NCI-H774 (cell line): ENCODE measurements around the gene MBNL1.
"Not testable (repeated sequence)": the region's sequence is repeated elsewhere in the genome, so short reads cannot be mapped to it uniquely, and the experiment has no call there.

Experiments used
- DNase-seq: peaks from one replicate; lab custom pipeline; 2025; lab: John Stamatoyannopoulos, UW

The MBNL1 gene

GRCh38 chr3:152319831-152320617 lies 51.3 kb downstream of the MBNL1 start:
- no peak for DNase-seq

GRCh38 chr3:152321200-152321954 lies 52.6 kb downstream of the MBNL1 start:
- no peak for DNase-seq

- DNase-seq, result no peak
These were observed 53.2 kb downstream of the MBNL1 start for GRCh38 chr3:152321955-152322377.

GRCh38 chr3:152322756-152323155 lies 54.0 kb downstream of the MBNL1 start:
- DNase-seq, result no peak

- no peak for DNase-seq
These were observed 55.1 kb downstream of the MBNL1 start for GRCh38 chr3:152323834-152324233.

- no peak for DNase-seq
These were observed 56.4 kb downstream of the MBNL1 start for GRCh38 chr3:152325136-152325535.

- DNase-seq, result no peak
These were observed 58.5 kb downstream of the MBNL1 start for GRCh38 chr3:152327203-152327602.

GRCh38 chr3:152328841-152329240 lies 60.1 kb downstream of the MBNL1 start:
- no peak for DNase-seq

- DNase-seq, result no peak
These were observed 61.8 kb downstream of the MBNL1 start for GRCh38 chr3:152330559-152330958.

GRCh38 chr3:152331018-152331541 lies 62.4 kb downstream of the MBNL1 start:
- no peak for DNase-seq

GRCh38 chr3:152331998-152332397 lies 63.3 kb downstream of the MBNL1 start:
- no peak for DNase-seq

- DNase-seq, result no peak
These were observed 65.2 kb downstream of the MBNL1 start for GRCh38 chr3:152333928-152334327.

GRCh38 chr3:152334761-152335160 lies 66.0 kb downstream of the MBNL1 start:
- DNase-seq, result no peak

- no peak for DNase-seq
These were observed 66.5 kb downstream of the MBNL1 start for GRCh38 chr3:152335273-152335672.

GRCh38 chr3:152337337-152337736 lies 68.6 kb downstream of the MBNL1 start:
- not testable (repeated sequence) for DNase-seq

GRCh38 chr3:152338159-152338720 lies 69.5 kb downstream of the MBNL1 start:
- DNase-seq, result no peak

- no peak for DNase-seq
These were observed 71.3 kb downstream of the MBNL1 start for GRCh38 chr3:152339881-152340505.

- DNase-seq, result no peak
These were observed 76.5 kb downstream of the MBNL1 start for GRCh38 chr3:152345233-152345632.

GRCh38 chr3:152346058-152346457 lies 77.3 kb downstream of the MBNL1 start:
- no peak for DNase-seq

GRCh38 chr3:152346740-152347139 lies 78.0 kb downstream of the MBNL1 start:
- no peak for DNase-seq

- no peak for DNase-seq
These were observed 79.9 kb downstream of the MBNL1 start for GRCh38 chr3:152348436-152349177.

- no peak for DNase-seq
These were observed 80.7 kb downstream of the MBNL1 start for GRCh38 chr3:152349392-152349791.
